GM18519 (cell line): Measurements from ENCODE around the gene KCNN3.

ENCODE experiments used
- ATAC-seq: cut with Tn5 transposase; IDR thresholded peaks from one replicate; pipeline ENCODE4 v1.9.1; 2021; ENCODE audit warnings: mild to moderate bottlenecking, moderate library complexity; ENCODE audit not compliant: unreplicated experiment, low FRiP score

Gene KCNN3

DNA sequence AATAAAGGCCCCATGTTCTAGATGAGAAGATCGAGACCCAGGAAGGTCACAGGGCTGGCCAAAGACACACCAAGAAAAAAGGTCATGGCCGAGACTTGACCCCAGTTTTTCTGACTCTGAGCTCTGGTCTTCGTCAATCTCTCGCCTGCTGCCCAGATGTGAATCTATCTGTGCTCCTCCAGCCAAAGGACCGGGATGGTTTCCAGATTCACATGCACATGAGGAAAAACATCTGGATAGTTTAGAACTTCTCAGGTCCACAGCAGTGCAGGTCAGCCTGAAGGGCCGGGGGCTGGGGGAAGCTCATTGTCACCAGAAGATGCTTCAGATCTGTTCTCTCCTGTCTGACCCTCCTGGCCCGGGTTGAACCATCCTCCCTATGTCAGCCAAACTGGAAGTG is 49.0 kb downstream of the KCNN3 start:
- no peak for ATAC-seq

DNA sequence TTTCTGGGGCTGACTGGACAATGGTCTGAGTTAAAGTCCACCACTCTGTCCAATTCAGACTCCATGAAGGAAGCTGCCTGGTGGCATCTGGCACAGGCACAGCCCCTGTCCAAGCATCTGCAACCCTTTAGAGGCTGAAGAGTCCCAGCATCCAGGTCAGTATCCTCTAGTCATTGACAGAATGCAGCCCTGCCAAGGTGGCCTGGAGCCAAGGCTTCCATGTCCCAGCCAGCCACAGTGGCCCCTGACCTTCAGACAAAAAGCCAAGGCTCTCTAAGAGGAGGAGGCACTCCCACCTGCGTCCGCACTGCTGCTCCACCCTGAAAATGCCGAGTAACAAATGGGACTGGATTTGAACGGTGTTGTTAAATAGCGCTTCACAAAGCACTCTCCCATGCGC is 49.4 kb downstream of the KCNN3 start:
- ATAC-seq = no peak

- no peak for ATAC-seq
Observed at GRCh38 chr1:154819628-154820590, 50.2 kb downstream of the KCNN3 start.

DNA sequence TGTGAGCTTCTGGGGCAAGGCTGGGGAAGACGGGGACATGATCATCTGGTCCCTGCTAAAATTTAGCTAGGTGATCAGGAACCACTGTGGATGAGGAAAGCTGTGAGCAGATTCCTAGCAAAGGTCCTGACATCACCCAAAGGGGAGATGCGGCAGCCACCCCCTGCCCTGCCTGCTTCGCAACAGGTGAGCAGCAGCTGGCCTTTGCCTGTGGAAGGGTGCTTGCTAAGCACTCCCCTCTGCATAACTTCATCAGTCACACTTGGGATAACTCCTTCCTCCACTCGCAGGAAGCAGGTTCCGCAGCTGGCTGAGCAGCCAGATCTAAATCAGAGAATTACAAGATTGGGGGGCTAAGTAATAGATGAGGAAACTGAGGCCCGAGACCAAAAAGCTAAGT is 51.2 kb downstream of the KCNN3 start:
- no peak for ATAC-seq

DNA sequence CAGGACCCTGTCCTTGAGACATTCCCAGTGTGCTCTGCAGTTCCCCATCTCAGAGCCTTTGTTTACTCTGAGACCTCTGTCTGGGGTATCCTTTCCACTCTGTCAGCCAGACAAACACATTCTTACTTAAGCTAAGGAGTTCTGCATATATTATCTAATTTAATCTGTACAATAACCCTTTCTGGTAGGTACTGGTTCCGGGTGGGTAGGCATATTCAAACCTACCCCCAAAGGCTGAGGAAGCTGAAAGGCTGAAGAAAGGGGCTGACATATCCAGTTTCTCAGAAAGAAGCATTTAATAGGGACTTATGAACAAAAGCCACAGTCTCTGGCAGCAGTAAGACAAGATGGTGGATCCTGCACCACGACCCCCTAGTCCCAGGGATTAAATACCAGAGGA is 53.1 kb downstream of the KCNN3 start:
- ATAC-seq = no peak

GRCh38 chr1:154816369-154816768 is 53.7 kb downstream of the KCNN3 start:
- ATAC-seq = no peak

DNA sequence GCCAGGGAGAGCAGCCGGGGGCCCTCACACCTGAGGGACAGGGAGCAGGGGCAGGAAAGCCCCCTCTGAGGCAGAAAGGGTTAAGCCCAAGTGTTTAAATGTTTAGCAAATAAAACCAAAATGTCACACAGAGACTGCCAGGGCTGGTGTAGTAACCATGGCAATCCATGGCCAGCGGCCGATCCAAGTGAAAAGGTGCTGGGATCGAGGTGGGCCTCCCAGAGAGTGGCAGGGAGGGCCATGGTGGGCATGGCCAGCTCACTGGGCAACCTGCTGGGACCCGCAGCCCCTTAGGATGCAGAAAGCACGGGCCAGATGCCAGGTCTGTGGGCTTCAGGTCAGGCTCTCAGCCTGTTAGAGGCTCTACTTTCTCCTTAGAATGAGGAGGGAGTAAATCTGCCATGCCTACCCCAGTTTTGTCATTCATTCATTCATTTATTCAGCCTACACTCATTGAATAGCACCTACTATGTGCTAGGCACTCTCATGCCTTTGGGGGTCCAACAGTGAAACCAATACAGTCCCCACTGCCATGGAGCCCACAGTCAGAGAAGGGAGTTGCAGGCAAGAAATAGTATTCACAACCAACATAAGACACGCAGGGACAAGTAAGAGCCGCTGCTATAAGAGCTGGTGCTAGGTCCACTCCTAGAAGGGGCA is 56.1 kb downstream of the KCNN3 start:
- ATAC-seq = no peak

GRCh38 chr1:154813300-154813816 is 56.7 kb downstream of the KCNN3 start:
- ATAC-seq = no peak

DNA sequence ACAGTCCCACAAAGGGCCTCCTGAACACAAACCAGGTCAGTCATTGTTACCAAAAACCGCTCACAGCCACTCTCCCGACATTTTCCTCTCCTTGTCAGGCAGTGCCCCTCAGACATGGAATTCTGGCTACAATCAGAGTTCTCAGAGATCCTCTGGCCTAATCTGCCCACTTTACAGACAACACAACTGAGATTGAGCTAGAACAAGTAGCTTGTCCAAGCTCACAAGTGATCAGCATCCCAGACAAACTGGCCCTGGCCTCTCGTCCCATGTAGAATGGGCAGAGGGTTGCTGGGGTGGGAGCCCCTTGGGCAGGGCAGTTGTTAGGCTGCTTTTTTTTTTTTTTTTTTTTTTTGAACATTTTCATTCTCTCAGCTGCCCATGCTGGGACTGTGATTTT is 57.2 kb downstream of the KCNN3 start:
- no peak for ATAC-seq

DNA sequence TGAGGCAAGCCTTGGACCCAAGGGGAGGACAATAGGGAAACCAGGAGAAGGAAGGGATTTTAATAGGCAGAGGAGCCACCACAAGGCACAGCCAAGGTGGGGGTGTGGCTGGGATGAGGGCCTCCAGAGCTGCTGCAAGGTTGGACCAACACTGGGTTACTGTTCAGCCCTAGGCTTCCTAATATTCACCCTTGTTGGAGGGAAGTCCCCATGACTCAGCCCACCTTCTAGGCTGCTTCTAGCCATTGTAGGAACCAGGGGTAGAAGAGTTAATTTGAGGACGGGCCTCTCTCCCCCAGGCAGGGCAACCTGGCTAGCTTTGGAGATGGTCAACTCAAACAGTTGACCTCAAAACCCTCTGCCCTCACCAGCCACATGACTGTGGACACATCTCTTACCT is 59.5 kb downstream of the KCNN3 start:
- no peak for ATAC-seq

DNA sequence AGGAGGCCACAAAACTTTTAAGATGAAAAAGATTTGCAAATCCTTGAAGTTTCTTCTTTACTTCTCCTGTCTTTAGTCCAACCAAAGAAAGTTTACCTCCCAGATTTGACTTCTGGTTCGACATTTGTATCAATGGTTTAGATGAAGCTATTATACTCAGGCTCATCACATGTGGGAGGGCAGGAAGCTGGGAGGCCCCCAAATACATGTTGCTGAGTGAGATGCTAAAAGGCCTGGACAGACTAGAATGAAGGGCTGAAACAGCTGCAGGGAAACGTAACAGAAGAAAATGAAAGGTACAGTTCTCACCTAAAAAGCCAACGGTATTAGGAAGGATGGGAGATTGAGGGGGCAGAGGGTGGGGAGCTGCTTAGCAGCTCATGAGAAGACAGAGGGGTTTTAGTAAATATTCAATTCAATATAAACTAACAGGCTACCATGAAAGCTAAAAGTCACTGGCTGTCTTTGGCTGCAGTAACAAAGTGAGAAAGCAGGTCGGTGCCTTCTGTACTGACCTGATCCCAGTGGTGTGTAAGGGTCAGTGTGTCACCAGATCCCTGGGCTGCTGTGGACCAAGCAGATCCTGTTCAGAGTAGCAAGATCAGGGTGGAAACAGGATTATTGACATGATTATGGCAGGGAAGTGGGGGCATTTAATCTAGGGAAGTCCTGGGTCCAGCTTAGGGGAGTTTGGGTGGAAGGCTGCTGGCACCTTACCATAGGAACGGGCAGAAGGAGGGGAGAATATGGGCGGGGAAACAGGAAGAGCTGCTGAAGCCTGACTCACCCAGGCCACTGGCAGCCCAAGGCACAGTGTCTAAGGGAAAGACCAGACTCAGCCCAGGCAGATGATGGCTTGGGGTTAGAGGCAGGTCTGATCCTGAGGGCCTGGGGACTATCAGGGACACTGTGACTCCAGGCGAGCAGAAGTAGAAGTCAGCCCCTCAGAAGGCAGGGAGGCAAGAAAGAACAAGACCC is 60.4 kb downstream of the KCNN3 start:
- no peak for ATAC-seq

GRCh38 chr1:154808909-154809262 is 61.2 kb downstream of the KCNN3 start:
- ATAC-seq = no peak

DNA sequence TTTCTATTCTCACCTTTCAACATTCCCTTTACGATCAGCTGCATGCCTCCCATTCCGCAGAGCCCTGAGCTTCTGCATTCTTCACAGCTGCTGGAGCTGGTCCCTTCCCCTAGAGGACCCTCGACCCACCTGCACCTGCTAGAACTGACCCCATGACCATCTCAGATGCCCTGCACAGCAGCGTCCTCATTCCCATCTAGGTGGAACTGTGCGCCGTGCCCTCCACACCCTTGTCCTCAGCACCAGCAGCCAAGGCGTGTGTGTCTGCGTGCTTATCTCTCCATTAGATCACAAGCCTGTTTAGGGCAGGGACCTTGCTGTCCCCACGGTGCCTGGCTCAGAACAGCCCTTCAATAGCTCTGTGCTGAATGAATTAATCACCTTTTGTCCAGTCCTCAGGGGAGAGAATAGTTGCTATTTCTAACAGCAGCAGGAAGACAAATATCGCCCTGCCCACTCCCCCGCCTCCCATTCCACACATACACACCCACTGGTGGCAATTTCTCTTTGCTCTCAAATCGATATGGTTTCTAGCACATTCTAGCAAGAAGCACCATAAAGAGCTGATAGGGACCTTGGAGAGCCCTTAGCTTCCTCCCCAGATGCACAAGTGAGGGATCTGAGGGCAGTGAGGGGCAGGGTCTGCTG is 61.7 kb downstream of the KCNN3 start:
- no peak for ATAC-seq

DNA sequence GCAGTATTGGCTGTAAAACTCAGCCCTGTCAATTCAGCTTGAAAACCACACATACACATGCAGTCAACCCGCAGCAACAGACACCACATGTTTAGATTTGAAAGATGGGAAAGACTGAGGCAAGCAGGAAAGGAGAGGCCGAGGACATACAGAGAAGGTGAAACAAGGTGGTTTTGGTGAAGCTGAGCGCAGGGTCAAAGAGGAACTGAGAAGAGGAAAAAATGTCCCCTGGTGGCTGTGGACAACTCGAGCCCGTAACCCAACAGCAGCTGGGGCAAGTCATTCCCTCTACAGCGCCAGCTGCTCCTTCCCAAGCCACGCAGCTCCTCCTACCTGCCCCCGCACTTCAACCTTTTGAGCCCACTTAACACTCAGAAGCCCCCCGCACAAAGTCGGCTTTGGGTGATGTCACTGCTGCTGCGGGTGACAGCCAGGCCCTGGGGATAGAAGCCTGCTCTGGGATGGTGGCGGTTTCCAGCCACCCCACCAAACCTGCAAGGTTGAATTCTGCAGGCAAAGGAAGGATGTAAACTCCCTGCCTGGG is 63.0 kb downstream of the KCNN3 start:
- ATAC-seq = no peak

DNA sequence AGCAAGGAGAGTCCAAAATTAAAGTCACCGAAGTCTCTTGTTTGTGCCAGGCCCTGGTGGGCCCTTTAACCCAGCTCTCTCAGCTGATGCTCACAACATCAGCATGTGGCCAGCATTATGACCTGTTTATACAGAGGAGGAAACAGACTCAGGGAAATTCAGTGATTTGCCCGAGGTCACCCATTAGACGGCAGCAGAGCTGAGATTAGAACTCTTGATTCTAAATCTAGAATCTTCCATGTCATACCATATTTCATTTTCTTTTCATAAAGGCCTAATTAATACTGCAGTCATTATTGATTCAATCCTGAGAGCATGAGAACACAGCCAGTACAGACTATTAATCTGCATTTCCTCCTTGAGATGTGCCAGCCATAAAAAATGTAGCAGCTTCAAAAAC is 63.7 kb downstream of the KCNN3 start:
- no peak for ATAC-seq

- ATAC-seq = no peak
Observed at GRCh38 chr1:154802982-154803920, 66.8 kb downstream of the KCNN3 start.

DNA sequence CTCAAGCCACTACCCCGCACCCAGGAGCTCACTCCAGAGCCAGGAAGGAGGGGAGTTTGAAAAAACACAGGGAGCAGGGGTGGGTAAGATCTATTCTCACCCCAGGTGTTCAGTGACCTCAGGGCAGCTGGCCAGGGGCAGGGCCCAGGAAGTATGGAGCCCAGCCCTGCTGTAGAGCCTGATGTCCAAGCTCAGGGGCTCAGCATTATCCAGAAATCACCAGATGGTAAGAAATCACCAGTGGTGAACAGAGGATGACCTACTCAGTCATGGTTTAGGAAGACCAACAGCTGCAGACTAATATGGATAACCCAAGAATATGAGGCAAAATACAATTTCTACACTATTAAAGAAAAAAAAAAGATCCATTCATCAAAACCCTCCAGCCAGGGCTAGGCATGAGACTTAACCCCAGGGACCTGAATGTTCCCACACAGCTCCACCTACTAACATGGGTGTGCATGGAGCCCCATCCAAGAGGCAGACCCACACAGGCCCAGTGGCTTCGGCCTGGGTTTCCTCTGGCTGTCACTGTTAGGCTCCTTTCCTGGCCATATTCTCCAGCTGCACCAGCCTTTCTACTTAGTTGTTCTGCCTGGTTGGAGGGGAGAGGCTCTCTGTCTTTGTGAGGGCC is 67.6 kb downstream of the KCNN3 start:
- ATAC-seq = no peak
